Esophagus squamous epithelium (tissue), 5 donors: ENCODE data around the gene ASIC2. TPM values are rescaled to one million over a fixed set of nuclear protein-coding genes. Genes with fewer than 3 reads are reported as not detected.

ENCODE experiments used
- DNase-seq: peaks from one replicate; lab custom pipeline; 2025; lab: John Stamatoyannopoulos, UW
- H3K27ac ChIP-seq, 4 donors: fragments of 200-600 bp; sonication (generic); one replicate each; pipeline ENCODE4 v1.5.1; 2016 to 2019; ENCODE audit warnings: mild to moderate bottlenecking in 1 of 4
- H3K27me3 ChIP-seq, 4 donors: fragments of 200-600 bp; sonication (generic); 1 replicate in 3 of 4; 2 replicates in 1 of 4; pipeline versions ENCODE4 v1.5.1 to v1.6.0; 2017 to 2021; ENCODE audit warnings: antibody characterized with exemption in 1 of 4
- H3K36me3 ChIP-seq, 3 donors: fragments of 200-600 bp; sonication (generic); one replicate each; pipeline ENCODE4 v1.5.1; 2016 to 2019
- H3K4me1 ChIP-seq, 3 donors: fragments of 200-600 bp; sonication (generic); one replicate each; pipeline ENCODE4 v1.5.1; 2017 to 2019
- H3K4me3 ChIP-seq, 4 donors: fragments of 200-600 bp; sonication (generic); 1 replicate in 3 of 4; 2 replicates in 1 of 4; pipeline ENCODE4 v1.5.1; 2016 to 2019; ENCODE audit warnings: mild to moderate bottlenecking in 2 of 4, moderate library complexity in 1 of 4
- H3K9me3 ChIP-seq, 3 donors: fragments of 200-600 bp; sonication (generic); one replicate each; pipeline ENCODE4 v1.5.1; 2016 to 2019
- POLR2A ChIP-seq, 4 donors: fragments of 450-650 bp; IDR thresholded peaks; one replicate each; pipeline ENCODE4 v1.6.1; 2017; ENCODE audit warnings: antibody characterized with exemption in 4 of 4, mild to moderate bottlenecking in 4 of 4, moderate library complexity in 3 of 4
- WGBS, 2 donors: methylation state at CpG; one replicate each; pipeline ENCODE4 v1.1.5; 2018; 5-methylcytosine and 5-hydroxymethylcytosine counted together
- intact Hi-C: fragments of 100-400 bp; cut with DNase I; formaldehyde crosslinking; loops from one replicate; pipeline ENCODE4 v1.15.0; 2022
- total RNA-seq, 4 donors: library from RNA; depleted of rRNA; stranded (reverse); fragments of >200 nt; gene quantifications; one replicate each; pipeline ENCODE4 v1.1.0, GENCODE V29; 2016
- TF ChIP-seq, protein P1 (sequence below), 6 experiments: fragments of 450-650 bp in 4 of 6; fragments of 200-600 bp in 2 of 6; sonication (generic) in 2 of 6; IDR thresholded peaks; one replicate each; pipeline ENCODE4 v1.5.1; 2016 to 2019; ENCODE audit warnings: antibody characterized with exemption in 6 of 6, mild to moderate bottlenecking in 4 of 6, moderate library complexity in 4 of 6
- donor health status: DM: yes; HTN: yes; CAD: no.

The ASIC2 gene
- total RNA-seq, 4 donors from 2014 or later: 0.29 TPM; not detected in 3

DNA sequence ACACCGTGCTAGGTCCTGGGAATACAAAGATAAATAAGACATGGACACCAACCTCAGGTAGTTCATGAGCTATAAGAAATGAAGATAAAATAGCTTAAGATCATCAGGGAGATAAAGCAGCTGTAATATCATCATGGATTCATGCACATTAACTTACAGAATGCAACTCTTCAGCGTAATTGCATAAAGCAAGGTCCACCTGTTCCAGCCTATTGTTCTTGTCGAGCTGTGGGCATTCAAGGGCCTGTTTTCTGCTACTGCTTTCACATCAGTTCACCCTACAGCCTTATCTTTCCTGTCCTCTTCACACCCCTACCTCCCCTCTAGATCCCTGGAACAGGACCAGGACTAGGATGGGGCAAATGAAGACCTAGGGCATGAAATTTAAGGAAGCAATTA is 167.5 kb downstream of the ASIC2 start:
- Histone ChIP-seq H3K4me1 (peaks cover 0 to 18% (median 8%) of the 10 kb centered on the region in 3 donors), H3K4me3 (no peak overlapping the region), H3K9me3 (no peaks in the 10 kb centered on the region), H3K36me3 (no peaks in the 10 kb centered on the region), H3K27me3 (peaks cover 0 to 12% (median 0%) of the 10 kb centered on the region in 4 donors), H3K27ac (no peak overlapping the region)
- WGBS, 2 donors: 68 to 78% methylated on average over 3 of the region's 3 CpGs
- intact Hi-C loops: no loop called here
- TF ChIP-seq POLR2A (IDR thresholded peaks at IDR 0.05): no peak
- TF ChIP-seq, protein P1, sequence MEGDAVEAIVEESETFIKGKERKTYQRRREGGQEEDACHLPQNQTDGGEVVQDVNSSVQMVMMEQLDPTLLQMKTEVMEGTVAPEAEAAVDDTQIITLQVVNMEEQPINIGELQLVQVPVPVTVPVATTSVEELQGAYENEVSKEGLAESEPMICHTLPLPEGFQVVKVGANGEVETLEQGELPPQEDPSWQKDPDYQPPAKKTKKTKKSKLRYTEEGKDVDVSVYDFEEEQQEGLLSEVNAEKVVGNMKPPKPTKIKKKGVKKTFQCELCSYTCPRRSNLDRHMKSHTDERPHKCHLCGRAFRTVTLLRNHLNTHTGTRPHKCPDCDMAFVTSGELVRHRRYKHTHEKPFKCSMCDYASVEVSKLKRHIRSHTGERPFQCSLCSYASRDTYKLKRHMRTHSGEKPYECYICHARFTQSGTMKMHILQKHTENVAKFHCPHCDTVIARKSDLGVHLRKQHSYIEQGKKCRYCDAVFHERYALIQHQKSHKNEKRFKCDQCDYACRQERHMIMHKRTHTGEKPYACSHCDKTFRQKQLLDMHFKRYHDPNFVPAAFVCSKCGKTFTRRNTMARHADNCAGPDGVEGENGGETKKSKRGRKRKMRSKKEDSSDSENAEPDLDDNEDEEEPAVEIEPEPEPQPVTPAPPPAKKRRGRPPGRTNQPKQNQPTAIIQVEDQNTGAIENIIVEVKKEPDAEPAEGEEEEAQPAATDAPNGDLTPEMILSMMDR (IDR thresholded peaks at IDR 0.05): no peak
- no peak for DNase-seq

DNA sequence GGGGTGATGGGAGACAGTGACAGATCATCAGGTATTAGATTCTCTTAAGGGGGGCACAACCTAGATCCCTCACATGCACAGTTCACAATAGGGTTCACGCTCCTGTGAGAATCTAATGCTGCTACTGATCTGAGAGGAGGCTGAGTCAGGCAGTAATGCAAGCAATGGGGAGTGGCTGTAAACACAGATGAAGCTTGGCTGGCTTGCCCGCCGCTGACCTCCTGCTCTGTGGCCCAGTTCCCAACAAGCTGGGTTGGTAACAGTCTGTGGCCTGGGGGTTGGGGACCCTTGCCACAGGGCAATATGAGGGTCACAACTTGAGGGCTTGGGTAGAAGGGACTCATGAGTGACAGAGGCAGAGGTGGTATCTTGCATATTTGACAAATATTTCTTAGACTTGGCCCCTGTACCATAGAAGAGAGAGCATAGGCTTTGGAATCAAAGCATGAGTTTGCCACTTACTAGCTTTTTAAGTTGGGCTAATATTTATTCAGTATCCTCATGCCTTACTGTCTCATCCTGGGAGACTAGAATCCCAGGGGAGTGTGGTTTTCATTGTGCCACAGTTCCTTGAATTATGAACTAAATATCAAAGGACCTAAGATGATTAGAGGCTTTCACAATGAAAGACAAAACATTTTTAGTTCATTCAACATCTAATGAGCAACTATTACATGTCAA is 168.1 kb downstream of the ASIC2 start:
- H3K27ac ChIP-seq: no peak overlapping the region
- peaks cover 0 to 18% (median 8%) of the 10 kb centered on the region in 3 donors for H3K4me1 ChIP-seq
- no peaks in the 10 kb centered on the region for H3K36me3 ChIP-seq
- no peaks in the 10 kb centered on the region for H3K9me3 ChIP-seq
- no peak for DNase-seq
- peaks cover 0 to 11% (median 0%) of the 10 kb centered on the region in 4 donors for H3K27me3 ChIP-seq
- H3K4me3 ChIP-seq: no peak overlapping the region
- 21% methylated on average over 3 of the region's 3 CpGs; no CpG with 5 or more reads in 1 of the 2 donors for WGBS, 2 donors
- intact Hi-C loops: no loop called here
- TF ChIP-seq, protein P1 (IDR thresholded peaks at IDR 0.05): no peak
- TF ChIP-seq POLR2A (IDR thresholded peaks at IDR 0.05): no peak

DNA sequence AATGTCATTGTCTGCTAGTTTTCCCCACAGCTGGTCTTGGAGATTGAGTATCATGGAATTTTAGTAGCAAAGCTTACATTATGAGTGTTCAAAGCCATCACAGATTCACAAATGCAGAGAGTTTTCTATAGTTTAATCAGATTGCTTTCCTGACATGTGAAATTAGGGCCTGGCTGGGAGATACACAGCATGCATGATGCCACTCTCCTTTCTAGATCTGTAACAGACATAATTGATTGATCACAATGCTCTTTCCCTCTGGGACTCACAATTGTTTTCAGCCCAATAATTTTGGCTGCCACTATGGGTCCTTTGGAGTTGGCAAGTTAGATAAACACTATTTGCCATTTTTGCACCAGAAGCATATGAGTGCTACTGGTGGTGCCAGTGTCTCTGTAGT is 168.9 kb downstream of the ASIC2 start:
- intact Hi-C loops: no loop called here
- peaks cover 0 to 18% (median 8%) of the 10 kb centered on the region in 3 donors for H3K4me1 ChIP-seq
- TF ChIP-seq, protein P1 (IDR thresholded peaks at IDR 0.05): no peak
- TF ChIP-seq POLR2A (IDR thresholded peaks at IDR 0.05): no peak
- H3K36me3 ChIP-seq: no peaks in the 10 kb centered on the region
- H3K9me3 ChIP-seq: no peaks in the 10 kb centered on the region
- no peak overlapping the region for H3K27ac ChIP-seq
- no peak overlapping the region for H3K4me3 ChIP-seq
- DNase-seq: no peak
- peaks cover 0 to 11% (median 0%) of the 10 kb centered on the region in 4 donors for H3K27me3 ChIP-seq

DNA sequence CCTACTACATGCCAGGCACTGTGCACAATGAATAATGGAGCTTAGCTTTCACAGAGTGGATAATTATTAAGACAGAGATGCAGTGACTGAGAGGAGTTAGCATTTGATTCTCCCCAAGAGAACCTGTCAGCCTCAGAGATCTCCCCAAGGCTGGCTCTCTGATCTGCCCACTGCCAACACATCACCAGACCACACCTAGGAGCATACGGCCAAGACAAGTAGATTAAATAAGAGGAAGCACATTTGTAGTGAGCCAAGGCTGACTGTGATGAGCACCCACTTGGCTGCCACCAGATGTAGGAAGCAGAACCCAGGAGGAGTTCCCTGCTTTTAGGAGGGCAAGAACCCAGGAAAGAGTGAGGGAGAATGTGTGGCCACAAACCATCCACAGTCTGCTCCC is 171.3 kb downstream of the ASIC2 start:
- Histone ChIP-seq H3K27ac (no peak overlapping the region), H3K4me3 (no peak overlapping the region), H3K36me3 (no peaks in the 10 kb centered on the region), H3K4me1 (peaks cover 0 to 8% (median 4%) of the 10 kb centered on the region in 3 donors), H3K27me3 (peaks cover 0 to 20% (median 0%) of the 10 kb centered on the region in 4 donors), H3K9me3 (no peaks in the 10 kb centered on the region)
- TF ChIP-seq POLR2A (IDR thresholded peaks at IDR 0.05): no peak
- TF ChIP-seq, protein P1 (IDR thresholded peaks at IDR 0.05): no peak
- DNase-seq: no peak
- 0 to 17% methylated on average over 1 of the region's 1 CpG for WGBS, 2 donors
- intact Hi-C loops: no loop called here

DNA sequence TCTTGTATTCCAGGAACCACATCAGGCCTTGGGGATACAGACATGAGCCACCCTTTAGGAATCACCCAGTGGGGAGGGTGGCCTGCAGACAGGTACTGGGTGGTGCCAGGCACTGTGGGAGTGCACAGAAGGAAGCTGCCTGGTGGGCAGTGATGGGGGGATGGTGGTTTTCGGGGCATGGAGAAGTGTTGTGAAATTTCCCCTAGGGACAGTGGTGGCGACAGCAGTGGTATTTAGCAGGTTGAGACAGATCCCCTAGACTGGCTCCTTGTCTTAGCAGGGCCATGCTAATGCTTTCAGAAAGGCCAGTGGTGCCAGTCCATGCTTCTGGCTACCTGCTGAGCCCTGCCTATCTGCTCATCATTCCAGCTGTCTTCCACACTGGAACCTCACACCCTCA is 171.8 kb downstream of the ASIC2 start:
- H3K4me3 ChIP-seq: no peak overlapping the region
- H3K27me3 ChIP-seq: peaks cover 0 to 20% (median 0%) of the 10 kb centered on the region in 4 donors
- TF ChIP-seq POLR2A (IDR thresholded peaks at IDR 0.05): no peak
- TF ChIP-seq, protein P1 (IDR thresholded peaks at IDR 0.05): no peak
- H3K9me3 ChIP-seq: no peaks in the 10 kb centered on the region
- 37 to 59% methylated on average over 2 of the region's 2 CpGs for WGBS, 2 donors
- no peak for DNase-seq
- H3K36me3 ChIP-seq: no peaks in the 10 kb centered on the region
- H3K4me1 ChIP-seq: peaks cover 0 to 8% (median 7%) of the 10 kb centered on the region in 3 donors
- no peak overlapping the region for H3K27ac ChIP-seq
- intact Hi-C loops: no loop called here
